GM12878 (cell line): ENCODE results near the gene MFN2. TPM values are rescaled to one million over a fixed set of nuclear protein-coding genes. Genes with fewer than 3 reads are reported as not detected.

Experiments
- ATF2 ChIP-seq: IDR thresholded peaks from 2 replicates; pipeline ENCODE4 v1.6.1; 2012; ENCODE audit warnings: low read length, inconsistent platforms
- ATF3 ChIP-seq: IDR thresholded peaks from 2 replicates; pipeline ENCODE4 v1.6.1; 2011; ENCODE audit warnings: low read depth, mild to moderate bottlenecking, low read length, moderate library complexity, borderline replicate concordance; ENCODE audit errors: extremely low read depth
- GABPA ChIP-seq: IDR thresholded peaks from 2 replicates; pipeline ENCODE4 v1.6.1; 2014; ENCODE audit warnings: antibody characterized with exemption, low read depth, mild to moderate bottlenecking, inconsistent platforms
- NFIC ChIP-seq: IDR thresholded peaks from 2 replicates; pipeline ENCODE4 v1.6.1; 2012; ENCODE audit warnings: low read depth, mild to moderate bottlenecking, inconsistent platforms, low read length, moderate library complexity
- ZBTB40 ChIP-seq: fragments of 450-650 bp; IDR thresholded peaks from 2 replicates; pipeline ENCODE4 v1.6.1; 2016; ENCODE audit warnings: mild to moderate bottlenecking, moderate library complexity, borderline replicate concordance
- ZSCAN29 ChIP-seq: fragments of 450-650 bp; IDR thresholded peaks from 2 replicates; pipeline ENCODE4 v1.6.1; 2017; ENCODE audit warnings: mild to moderate bottlenecking, moderate library complexity
- polyA plus RNA-seq, 11 experiments: library from polyadenylated mRNA; depleted of rRNA in 4 of 11; unstranded in 6 of 11; stranded (reverse) in 5 of 11; fragments of >200 nt; fragmentation: Nextera tagmentation in 4 of 11; fragmentation: Illumina TruSeq in 1 of 11; extraction: Ambion mirVana in 4 of 11; extraction: Trizol in 1 of 11; gene quantifications; 1 replicate in 1 of 11; 2 replicates in 10 of 11; pipeline versions ENCODE4 v1.2.1 to v1.2.3, GENCODE V29; 2011 to 2016; ENCODE audit warnings: inconsistent platforms in 2 of 11, missing spikeins in 2 of 11, low read depth in 1 of 11
- total RNA-seq, 4 experiments: library from RNA; depleted of rRNA in 3 of 4; stranded (reverse); fragments of >200 nt in 3 of 4; fragmentation: Illumina TruSeq in 1 of 4; extraction: Trizol in 1 of 4; gene quantifications; 2 replicates each; pipeline versions ENCODE4 v1.2.1 to v1.2.3, GENCODE V29; 2013 to 2021

The MFN2 gene
- total and polyA plus RNA-seq, 10 of the 15 experiments (the other 5 are each of a cell fraction or from before 2014, with no cell fraction given), result 5.3 to 64.4 (median 48.1) TPM

GRCh38 chr1:11948822-11949458 lies 31.3 kb upstream of the MFN2 start (continued):
- TF ChIP-seq ATF3, result peak; percentile 8; the same call in 1 of the 2 replicates
- TF ChIP-seq NFIC, result no peak
- no peak for TF ChIP-seq ZSCAN29
- TF ChIP-seq ZBTB40, result no peak
- no peak for TF ChIP-seq GABPA
- no peak for TF ChIP-seq ATF2
- TF ChIP-seq, all 136 proteins: peak for 5
